NCI-H82 treated with DMSO at 0.1 percent for 48 hours (cell line): ENCODE results near the gene ELOVL6.
"Not testable (repeated sequence)": the region's sequence is repeated elsewhere in the genome, so short reads cannot be mapped to it uniquely, and the experiment has no call there.

Experiments
- DNase-seq: peaks from one replicate; lab custom pipeline; 2025; ENCODE audit not compliant: unreplicated experiment; lab: John Stamatoyannopoulos, UW

Gene ELOVL6

GRCh38 chr4:110197529-110198042, 829 bp downstream of the ELOVL6 start:
- peak; percentile 12 for DNase-seq

DNA sequence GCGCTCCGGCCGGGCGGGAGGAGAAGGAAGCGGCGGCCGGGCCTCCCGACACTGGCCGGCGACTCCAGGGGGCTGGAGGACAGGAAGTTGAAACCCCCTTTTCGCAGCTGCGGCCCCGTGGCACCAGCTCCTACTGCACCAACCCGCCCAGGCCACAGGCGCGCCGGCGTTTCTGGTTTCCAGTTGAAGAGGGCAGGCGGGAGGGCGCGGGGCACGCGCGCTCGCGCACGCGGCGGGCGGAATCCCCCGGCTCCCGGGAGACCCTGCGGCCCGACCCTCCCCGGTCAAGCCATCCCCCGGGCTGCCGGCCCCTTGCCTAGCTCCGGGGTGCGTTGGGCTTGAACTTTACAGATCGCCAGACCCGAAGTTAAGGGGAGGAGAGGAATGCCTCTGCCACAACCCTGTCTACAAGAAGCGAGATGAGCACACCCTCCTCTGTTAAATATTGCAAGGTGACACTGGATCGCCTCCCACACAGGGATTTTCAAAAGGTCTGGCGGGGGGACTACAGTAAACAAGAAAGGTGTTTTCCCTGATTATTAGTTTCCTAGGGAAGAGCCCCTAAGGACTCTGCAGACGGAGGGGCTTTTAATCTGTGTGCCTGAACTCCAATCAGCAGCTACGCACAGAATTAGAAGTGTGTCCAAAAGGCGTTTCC, 1.4 kb downstream of the ELOVL6 start:
- DNase-seq, result no peak

DNA sequence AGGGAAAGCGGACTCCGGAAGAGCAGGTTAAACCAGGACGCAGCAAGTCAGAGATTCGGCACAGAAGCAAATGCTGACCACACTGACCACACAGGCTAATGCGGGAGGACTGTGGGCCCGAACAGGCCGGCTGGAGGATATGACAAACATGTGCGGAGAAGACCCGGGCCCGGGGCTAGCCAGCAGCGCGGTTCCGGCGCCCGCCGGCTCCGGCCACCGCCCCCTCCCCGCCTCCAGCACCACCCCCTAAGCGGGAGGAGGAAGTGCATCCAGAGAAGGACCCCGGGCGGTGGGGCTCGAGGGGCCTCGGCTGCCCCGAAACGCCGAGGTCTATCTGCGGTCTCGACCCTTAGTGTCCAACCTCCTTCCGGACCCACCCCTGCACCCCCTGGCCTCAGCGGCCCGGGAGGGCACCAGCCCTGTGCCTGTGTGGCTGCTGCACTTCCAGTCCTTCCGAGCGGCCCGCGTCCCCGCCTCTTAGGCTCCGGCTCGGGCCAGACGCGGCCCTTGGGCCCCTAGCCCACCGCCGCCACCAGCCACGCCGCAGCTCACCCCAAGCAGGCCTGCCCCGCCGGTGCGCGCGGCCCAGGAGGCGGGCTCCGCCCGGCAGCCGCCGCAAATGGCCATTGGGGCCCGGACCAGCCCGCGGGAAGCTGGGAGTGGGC, 2.1 kb downstream of the ELOVL6 start:
- peak; percentile 50 for DNase-seq

- no peak for DNase-seq
Observed at GRCh38 chr4:110195561-110196205, 2.7 kb downstream of the ELOVL6 start.

DNA sequence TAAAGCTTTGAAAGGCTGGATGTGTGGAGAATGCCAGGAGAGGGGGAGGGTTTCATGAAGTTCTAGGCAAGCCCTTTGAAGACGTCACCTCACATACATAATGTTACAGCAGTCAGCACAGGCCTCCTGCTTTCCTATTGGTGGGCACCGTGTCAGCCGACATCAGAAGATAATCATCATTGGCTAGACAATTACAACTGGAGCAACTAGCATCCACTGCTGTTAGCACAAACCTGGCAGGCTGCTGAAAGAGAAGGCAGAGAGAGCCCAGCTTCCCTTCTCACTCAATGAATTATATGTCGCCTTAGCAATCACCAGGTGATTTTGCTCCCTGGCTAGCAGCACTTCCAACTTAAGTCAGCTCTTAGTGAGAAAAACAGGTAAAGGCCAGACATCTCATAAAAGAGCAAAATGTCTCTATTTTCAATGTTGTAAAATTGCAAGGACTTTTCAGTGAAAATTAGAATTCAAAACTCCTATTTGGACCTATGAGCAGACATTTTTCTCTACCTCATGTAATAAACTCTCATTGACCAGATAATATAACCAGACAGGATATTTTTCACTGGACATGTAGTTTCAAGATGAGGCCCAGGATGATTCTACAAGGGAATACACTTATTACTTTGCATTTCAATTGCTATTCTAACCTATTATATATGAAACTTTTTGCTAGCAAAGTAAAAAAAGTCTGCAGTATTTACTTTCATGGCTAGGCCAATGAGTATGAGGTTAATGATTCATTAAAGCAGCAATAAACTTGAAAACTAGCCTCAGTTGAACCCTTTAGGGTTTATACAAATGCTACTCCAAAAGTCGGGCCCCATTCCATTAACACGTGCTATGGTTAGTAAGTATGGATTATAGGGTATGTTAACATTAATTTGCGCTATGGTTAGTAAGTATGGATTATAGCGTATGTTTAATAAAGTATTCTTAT, 4.3 kb downstream of the ELOVL6 start:
- peak; percentile 86 for DNase-seq

DNA sequence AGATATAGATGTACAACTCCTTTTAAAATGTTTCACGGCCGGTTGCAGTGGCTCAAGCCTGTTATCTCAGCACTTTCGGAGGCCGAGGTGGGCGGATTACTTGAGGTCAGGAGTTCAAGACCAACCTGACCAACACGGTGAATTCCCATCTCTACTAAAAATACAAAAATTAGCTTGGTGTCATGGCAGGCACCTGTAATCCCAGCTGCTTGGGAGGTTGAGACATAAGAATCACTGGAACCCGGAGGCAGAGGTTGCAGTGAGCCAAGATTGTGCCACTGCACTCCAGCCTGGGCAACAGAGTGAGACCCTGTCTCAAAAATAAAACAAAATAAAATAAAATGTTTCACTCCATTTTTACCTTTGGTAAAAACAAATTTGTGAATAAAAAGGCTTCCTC, 5.1 kb downstream of the ELOVL6 start:
- not testable (repeated sequence) for DNase-seq

- DNase-seq, result no peak
Observed at GRCh38 chr4:110190249-110190648, 8.2 kb downstream of the ELOVL6 start.

- no peak for DNase-seq
Observed at GRCh38 chr4:110188113-110188512, 10.3 kb downstream of the ELOVL6 start.

- no peak for DNase-seq
Observed at GRCh38 chr4:110184791-110185155, 13.6 kb downstream of the ELOVL6 start.

GRCh38 chr4:110184140-110184790, 14.2 kb downstream of the ELOVL6 start:
- DNase-seq, result no peak

DNA sequence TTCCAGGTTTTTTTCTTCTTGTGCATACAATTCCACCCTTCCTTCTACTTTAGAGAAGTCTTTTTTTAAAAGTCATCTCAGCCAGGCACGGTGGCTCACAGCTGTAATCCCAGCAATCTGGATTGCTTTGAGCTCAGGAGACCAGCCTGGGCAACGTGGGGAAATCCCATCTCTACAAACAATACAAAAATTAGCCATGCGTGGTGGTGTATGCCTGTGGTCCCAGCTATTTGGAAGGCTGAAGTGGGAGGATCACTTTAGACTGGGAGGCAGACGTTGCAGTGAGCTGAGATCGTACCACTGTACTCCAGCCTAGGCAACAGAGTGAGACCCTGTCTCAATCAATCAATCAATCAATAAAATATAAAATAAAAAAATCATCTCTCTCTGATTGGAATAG, 14.8 kb downstream of the ELOVL6 start:
- DNase-seq, result no peak

- no peak for DNase-seq
Observed at GRCh38 chr4:110183058-110183457, 15.4 kb downstream of the ELOVL6 start.

DNA sequence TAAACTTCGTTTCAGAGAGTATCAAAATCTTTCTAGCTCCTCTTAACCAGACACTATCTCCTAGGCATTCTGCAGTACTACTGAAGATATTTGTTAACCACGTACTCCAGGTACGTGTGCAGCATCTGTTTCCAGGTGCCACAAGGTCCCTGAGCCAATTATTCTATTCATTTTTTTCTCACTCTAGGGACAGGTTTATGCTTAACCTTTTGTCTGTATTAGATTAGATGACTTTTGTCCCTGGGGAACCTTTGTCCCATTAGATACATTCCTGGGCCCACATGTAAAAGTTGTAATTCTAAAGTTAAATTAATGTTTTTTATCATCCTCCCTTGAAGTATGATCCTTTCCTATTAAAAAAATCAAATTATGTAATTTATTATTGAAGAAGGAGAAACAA, 16.5 kb downstream of the ELOVL6 start:
- DNase-seq, result no peak

GRCh38 chr4:110175634-110176033, 22.8 kb downstream of the ELOVL6 start:
- DNase-seq, result no peak

DNA sequence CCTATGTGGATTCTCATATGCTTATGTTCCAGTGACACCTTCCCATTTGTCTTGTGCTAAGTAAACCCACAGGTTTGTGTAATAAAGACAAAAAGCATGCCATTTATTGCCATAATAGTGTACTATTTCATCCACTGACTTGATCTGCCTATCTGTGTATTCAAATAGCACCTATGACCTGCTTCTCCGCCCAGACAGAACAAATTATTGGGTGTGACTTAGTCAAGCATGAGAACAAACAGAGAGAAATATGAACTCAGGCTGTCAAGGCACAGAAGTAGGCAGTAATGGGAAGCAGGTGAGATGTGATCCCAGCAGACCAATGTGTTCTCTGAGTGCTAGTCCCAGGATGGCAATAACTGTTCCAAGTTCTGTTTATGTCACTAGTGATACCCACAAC, 25.4 kb downstream of the ELOVL6 start:
- no peak for DNase-seq

DNA sequence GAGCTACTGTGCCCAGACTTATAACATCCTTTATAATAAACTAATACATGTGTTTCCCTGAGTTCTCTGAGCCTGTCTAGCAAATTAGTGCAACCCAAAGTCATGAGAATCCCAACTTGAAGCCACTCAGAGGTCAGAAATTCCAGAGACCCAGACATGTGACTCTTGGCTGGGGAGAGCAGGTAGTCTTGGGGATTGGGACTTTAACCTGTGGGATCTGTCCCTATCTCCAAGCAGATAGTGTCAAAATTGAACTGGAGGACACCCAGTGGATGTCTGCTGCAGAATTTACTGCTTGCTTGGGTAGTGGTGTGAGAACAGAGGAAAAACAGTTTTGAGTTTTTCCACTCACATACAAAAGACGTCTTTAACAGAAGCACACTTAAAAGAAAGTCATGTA, 26.4 kb downstream of the ELOVL6 start:
- DNase-seq, result no peak

DNA sequence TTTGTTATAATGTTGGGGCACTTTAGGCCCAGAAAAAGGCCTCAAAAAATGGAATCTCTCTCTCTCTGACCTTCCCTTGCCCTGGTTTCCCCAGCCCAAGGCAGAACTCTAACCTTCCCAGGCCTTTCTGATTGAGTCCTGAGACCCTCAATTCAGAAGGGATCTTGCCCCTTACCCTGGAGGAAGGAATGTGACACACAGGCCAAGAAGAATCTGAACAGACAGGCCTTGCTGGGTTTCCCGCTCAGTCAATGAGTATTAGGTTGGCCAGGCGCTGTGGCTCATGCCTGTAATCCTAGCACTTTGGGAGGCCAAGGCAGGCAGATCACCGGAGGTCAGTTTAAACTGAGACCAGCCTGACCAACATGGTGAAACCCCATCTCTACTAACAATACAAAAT, 27.6 kb downstream of the ELOVL6 start:
- DNase-seq, result no peak

- DNase-seq, result no peak
Observed at GRCh38 chr4:110165382-110166286, 32.8 kb downstream of the ELOVL6 start.

GRCh38 chr4:110164856-110165255, 33.6 kb downstream of the ELOVL6 start:
- no peak for DNase-seq

- DNase-seq, result no peak
Observed at GRCh38 chr4:110164251-110164650, 34.2 kb downstream of the ELOVL6 start.
